GM23338 (cell line): ENCODE data around the gene SORL1.

ENCODE experiments used
- EZH2 ChIP-seq: fragments of 200-600 bp; sonication (generic); IDR thresholded peaks from one replicate; pipeline ENCODE4 v1.8.0; 2017; ENCODE audit warnings: antibody characterized with exemption, mild to moderate bottlenecking, low read depth; ENCODE audit not compliant: unreplicated experiment
- POLR2AphosphoS5 ChIP-seq: IDR thresholded peaks from 2 replicates; pipeline ENCODE4 v1.6.1; 2016; ENCODE audit warnings: antibody characterized with exemption, low read depth
- TF ChIP-seq, protein P1 (sequence below), 2 experiments: fragments of 200-600 bp in 1 of 2; sonication (generic) in 1 of 2; conservative IDR thresholded peaks; 2 replicates each; pipeline versions ENCODE4 v1.5.1 to v1.6.1; 2016 to 2017; ENCODE audit warnings: antibody characterized with exemption in 2 of 2, low read depth in 2 of 2, mild to moderate bottlenecking in 2 of 2, moderate library complexity in 1 of 2

DNA sequence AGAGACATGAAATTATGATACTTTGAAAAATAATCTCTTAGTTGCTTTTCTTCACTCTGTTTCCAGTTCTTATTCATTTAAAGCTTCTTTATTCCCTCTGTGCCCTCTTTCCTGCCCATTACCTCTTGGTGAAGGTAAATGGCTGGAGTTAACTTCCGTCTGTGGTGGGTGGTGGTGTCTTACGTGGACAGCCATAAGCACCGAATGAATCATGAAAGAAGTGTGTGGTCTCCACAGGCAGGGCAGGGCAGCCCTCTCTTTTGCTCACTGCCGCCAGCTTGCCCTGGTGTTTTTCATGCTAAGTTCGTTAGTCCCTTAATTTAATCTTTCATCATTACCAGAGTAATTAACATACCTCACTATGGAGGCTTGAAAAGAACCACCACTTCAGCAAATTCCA, 99.3 kb downstream of the SORL1 start:
- TF ChIP-seq, protein P1, sequence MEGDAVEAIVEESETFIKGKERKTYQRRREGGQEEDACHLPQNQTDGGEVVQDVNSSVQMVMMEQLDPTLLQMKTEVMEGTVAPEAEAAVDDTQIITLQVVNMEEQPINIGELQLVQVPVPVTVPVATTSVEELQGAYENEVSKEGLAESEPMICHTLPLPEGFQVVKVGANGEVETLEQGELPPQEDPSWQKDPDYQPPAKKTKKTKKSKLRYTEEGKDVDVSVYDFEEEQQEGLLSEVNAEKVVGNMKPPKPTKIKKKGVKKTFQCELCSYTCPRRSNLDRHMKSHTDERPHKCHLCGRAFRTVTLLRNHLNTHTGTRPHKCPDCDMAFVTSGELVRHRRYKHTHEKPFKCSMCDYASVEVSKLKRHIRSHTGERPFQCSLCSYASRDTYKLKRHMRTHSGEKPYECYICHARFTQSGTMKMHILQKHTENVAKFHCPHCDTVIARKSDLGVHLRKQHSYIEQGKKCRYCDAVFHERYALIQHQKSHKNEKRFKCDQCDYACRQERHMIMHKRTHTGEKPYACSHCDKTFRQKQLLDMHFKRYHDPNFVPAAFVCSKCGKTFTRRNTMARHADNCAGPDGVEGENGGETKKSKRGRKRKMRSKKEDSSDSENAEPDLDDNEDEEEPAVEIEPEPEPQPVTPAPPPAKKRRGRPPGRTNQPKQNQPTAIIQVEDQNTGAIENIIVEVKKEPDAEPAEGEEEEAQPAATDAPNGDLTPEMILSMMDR (conservative IDR thresholded peaks at IDR 0.05; ENCODE audit: low read depth in 2 of 2): no peak
- TF ChIP-seq EZH2: no peak
- no peak for TF ChIP-seq POLR2AphosphoS5
